ENCODE measurements around the gene PADI2.

DNA sequence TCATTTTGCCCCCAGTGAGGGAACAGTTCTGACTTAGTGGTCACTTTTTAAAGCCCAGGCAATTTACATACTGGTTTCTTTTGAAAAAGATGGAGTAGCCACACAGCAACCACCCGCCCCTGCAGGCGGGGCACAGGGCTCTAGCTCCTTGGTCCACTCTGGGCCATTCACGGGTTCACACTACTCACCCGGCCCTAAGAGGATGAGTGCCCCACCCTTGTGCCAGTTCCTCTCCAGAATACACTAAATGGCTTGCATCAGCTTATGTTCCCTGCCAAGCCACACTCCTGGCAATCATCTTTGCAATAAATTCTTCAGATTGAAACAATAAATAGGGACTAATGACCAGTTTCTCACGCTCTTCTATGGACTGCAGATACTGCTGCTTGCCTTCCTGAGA lies 91.8 kb downstream of the PADI2 start:
- no peak for TF ChIP-seq RAD21 (IDR thresholded peaks at IDR 0.05)
- TF ChIP-seq, protein P1, sequence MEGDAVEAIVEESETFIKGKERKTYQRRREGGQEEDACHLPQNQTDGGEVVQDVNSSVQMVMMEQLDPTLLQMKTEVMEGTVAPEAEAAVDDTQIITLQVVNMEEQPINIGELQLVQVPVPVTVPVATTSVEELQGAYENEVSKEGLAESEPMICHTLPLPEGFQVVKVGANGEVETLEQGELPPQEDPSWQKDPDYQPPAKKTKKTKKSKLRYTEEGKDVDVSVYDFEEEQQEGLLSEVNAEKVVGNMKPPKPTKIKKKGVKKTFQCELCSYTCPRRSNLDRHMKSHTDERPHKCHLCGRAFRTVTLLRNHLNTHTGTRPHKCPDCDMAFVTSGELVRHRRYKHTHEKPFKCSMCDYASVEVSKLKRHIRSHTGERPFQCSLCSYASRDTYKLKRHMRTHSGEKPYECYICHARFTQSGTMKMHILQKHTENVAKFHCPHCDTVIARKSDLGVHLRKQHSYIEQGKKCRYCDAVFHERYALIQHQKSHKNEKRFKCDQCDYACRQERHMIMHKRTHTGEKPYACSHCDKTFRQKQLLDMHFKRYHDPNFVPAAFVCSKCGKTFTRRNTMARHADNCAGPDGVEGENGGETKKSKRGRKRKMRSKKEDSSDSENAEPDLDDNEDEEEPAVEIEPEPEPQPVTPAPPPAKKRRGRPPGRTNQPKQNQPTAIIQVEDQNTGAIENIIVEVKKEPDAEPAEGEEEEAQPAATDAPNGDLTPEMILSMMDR (IDR thresholded peaks at IDR 0.05; ENCODE audit: low read depth, low read length, missing input control): no peak

Measured in liver (tissue), 3 donors.